ENCODE results near the gene KLRC4. TPM values are rescaled to one million over a fixed set of nuclear protein-coding genes. Genes with fewer than 3 reads are reported as not detected.

Gene KLRC4
- polyA plus RNA-seq, 3 donors = not detected

DNA sequence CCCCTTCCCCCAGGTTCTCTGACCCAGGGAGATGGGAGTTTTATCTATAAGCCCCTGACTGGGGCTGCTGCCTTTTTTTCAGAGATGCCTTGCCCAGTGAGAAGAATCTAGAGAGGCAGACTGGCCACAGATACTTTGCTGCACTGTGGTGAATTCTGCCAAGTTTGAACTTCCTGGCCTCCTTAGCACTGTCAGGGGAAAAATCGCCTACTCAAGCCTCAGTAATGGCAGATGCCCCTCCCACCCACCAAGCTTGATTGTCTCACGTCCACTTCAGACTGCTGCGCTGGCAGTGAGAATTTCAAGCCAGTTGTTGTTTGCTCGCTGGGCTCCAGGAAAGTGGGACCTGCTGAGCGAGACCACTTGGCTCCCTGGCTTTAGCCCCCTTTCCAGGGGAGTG is 51.4 kb downstream of the KLRC4 start:
- peaks cover 0 to 6% (median 2%) of the 10 kb centered on the region in 3 donors for H3K27me3 Mint-ChIP-seq (ENCODE audit: low read depth in 3 of 3)
- Histone ChIP-seq H2AFZ (ENCODE audit: insufficient read depth, low read depth, low read length, poor library complexity, severe bottlenecking) (no peak overlapping the region), H3K9ac (ENCODE audit: insufficient read depth, low read length, poor library complexity, severe bottlenecking) (no peak overlapping the region), H3K79me2 (ENCODE audit: insufficient read depth, low read length) (no peaks in the 10 kb centered on the region), H3K4me3 (replicated peaks in 1 of 3; ENCODE audit: low read depth in 2 of 3, low read length in 3 of 3) (no peak overlapping the region), H3K4me1 (ENCODE audit: control insufficient read depth in 1 of 2, insufficient read depth in 2 of 2, low read length in 2 of 2) (no peaks in the 10 kb centered on the region), H3K4me2 (replicated peaks; ENCODE audit: extremely low read depth, low read length, poor library complexity, severe bottlenecking) (no peak overlapping the region), H3K27ac (ENCODE audit: low read depth in 1 of 2, low read length in 2 of 2) (no peak overlapping the region), H4K20me1 (ENCODE audit: insufficient read depth, low read length) (no peaks in the 10 kb centered on the region), H3K27me3 (ENCODE audit: control insufficient read depth in 2 of 2, insufficient read depth in 2 of 2, low read length in 2 of 2) (no peaks in the 10 kb centered on the region), H3K36me3 (replicated peaks in 1 of 2; ENCODE audit: control insufficient read depth in 1 of 2, insufficient read depth in 2 of 2, low read length in 2 of 2) (no peaks in the 10 kb centered on the region), H3K9me3 (replicated peaks in 1 of 2; ENCODE audit: control insufficient read depth in 1 of 2, insufficient read depth in 1 of 2, low read length in 2 of 2) (peaks cover 0 to 6% of the 10 kb centered on the region in 2 donors)
- H3K27ac Mint-ChIP-seq = no peak overlapping the region
- no peak overlapping the region for H3K4me3 Mint-ChIP-seq
- no peaks in the 10 kb centered on the region for H3K36me3 Mint-ChIP-seq
- no peak for DNase-seq
- peaks cover 0 to 9% (median 3%) of the 10 kb centered on the region in 7 donors for H3K9me3 Mint-ChIP-seq
- 86% methylated on average over 3 of the region's 5 CpGs for WGBS (ENCODE audit: insufficient coverage)
- H3K4me1 Mint-ChIP-seq = peaks cover 3% of the 10 kb centered on the region
- intact Hi-C loops (cut with micrococcal nuclease) = no loop called here
- TF ChIP-seq, protein P1, sequence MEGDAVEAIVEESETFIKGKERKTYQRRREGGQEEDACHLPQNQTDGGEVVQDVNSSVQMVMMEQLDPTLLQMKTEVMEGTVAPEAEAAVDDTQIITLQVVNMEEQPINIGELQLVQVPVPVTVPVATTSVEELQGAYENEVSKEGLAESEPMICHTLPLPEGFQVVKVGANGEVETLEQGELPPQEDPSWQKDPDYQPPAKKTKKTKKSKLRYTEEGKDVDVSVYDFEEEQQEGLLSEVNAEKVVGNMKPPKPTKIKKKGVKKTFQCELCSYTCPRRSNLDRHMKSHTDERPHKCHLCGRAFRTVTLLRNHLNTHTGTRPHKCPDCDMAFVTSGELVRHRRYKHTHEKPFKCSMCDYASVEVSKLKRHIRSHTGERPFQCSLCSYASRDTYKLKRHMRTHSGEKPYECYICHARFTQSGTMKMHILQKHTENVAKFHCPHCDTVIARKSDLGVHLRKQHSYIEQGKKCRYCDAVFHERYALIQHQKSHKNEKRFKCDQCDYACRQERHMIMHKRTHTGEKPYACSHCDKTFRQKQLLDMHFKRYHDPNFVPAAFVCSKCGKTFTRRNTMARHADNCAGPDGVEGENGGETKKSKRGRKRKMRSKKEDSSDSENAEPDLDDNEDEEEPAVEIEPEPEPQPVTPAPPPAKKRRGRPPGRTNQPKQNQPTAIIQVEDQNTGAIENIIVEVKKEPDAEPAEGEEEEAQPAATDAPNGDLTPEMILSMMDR (IDR thresholded peaks at IDR 0.05) = no peak

Other genes starting within 250 kb of the KLRC4 start
- 10 to 100 TPM in 1 of 3 donors, under 1 TPM in 2; 0.88 to 12.9 (median 0.99) TPM for gene OLR1, start 237.6 kb downstream of the KLRC4 start, polyA plus RNA-seq
- 1 to 10 TPM in 1 of 3 donors, under 1 TPM in 2; 0.54 to 2.4 (median 0.58) TPM for gene TMEM52B, start 230.7 kb downstream of the KLRC4 start, polyA plus RNA-seq
- gene GABARAPL1, start 196.9 kb downstream of the KLRC4 start, polyA plus RNA-seq = 100 to 1,000 TPM in 1 of 3 donors, 10 to 100 TPM in 2; 13.1 to 291 (median 15.5) TPM
- gene KLRD1, start 101.9 kb downstream of the KLRC4 start, polyA plus RNA-seq = under 1 TPM; 0.08 to 0.79 (median 0.51) TPM
- 1 to 10 TPM in 2 of 3 donors, under 1 TPM in 1; 0.05 to 1.3 (median 1.3) TPM for gene KLRK1, start 19.7 kb downstream of the KLRC4 start, polyA plus RNA-seq
- gene KLRC3, start 10.8 kb upstream of the KLRC4 start, polyA plus RNA-seq = not detected
- gene KLRC2, start 26.3 kb upstream of the KLRC4 start, polyA plus RNA-seq = not detected
- not detected for gene KLRC1, start 43.6 kb upstream of the KLRC4 start, polyA plus RNA-seq
- 1 to 10 TPM in 1 of 3 donors, under 1 TPM in 2; 0.30 to 2.5 (median 0.37) TPM for gene EIF2S3B, start 96.1 kb upstream of the KLRC4 start, polyA plus RNA-seq
- gene MAGOHB, start 203.9 kb upstream of the KLRC4 start, polyA plus RNA-seq = 10 to 100 TPM in 2 of 3 donors, 1 to 10 TPM in 1; 6.9 to 23.5 (median 19.5) TPM